Lower leg skin (tissue), 3 donors: ENCODE measurements around the gene SLC7A5.
"Not testable (repeated sequence)": the region's sequence is repeated elsewhere in the genome, so short reads cannot be mapped to it uniquely, and the experiment has no call there.

Source experiments
- POLR2A ChIP-seq, 2 donors: fragments of 450-650 bp; IDR thresholded peaks; one replicate each; pipeline ENCODE4 v1.6.1; 2016 to 2017; ENCODE audit warnings: antibody characterized with exemption in 2 of 2, mild to moderate bottlenecking in 1 of 2, moderate library complexity in 1 of 2
- TF ChIP-seq, protein P1 (sequence below), 3 donors: fragments of 450-650 bp; IDR thresholded peaks; one replicate each; pipeline ENCODE4 v1.5.1; 2016; ENCODE audit warnings: antibody characterized with exemption in 3 of 3, mild to moderate bottlenecking in 3 of 3, moderate library complexity in 2 of 3

DNA sequence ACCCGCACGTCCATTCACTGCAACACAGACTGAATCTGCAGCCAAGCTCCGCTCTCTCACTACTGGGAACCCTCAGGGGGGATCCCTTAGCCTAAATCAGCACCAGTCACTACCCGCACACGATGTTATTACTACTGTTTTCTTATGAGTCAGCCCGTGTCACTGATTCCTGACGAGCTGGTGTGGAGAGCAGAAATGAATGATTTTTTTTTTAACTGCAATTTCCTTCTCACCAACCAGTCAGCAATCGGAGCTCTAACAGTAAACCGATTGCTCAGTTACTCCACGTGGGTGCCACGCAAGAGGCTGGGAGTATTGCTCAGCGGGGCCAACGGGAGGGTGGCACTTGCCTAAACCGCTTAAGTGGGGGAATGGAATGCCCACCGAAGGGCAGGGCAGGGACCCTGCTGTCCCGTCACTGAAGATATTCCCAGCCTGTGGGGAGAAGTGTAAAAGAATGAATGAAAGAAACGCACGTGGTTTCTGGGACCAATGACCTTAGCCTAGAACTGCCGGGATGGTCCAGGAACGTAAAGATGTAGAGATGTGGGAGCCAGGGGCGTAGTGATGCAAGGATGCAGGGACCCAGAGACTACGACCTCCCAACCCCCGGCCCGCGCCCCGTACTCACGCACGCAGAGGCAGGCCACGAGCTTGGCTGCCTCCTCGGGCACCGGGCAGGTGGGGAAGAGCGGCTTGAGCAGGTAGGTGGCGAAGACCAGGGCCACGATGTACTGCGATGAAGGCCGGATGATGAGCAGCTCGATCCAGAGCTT, 865 bp downstream of the SLC7A5 start:
- TF ChIP-seq, protein P1, sequence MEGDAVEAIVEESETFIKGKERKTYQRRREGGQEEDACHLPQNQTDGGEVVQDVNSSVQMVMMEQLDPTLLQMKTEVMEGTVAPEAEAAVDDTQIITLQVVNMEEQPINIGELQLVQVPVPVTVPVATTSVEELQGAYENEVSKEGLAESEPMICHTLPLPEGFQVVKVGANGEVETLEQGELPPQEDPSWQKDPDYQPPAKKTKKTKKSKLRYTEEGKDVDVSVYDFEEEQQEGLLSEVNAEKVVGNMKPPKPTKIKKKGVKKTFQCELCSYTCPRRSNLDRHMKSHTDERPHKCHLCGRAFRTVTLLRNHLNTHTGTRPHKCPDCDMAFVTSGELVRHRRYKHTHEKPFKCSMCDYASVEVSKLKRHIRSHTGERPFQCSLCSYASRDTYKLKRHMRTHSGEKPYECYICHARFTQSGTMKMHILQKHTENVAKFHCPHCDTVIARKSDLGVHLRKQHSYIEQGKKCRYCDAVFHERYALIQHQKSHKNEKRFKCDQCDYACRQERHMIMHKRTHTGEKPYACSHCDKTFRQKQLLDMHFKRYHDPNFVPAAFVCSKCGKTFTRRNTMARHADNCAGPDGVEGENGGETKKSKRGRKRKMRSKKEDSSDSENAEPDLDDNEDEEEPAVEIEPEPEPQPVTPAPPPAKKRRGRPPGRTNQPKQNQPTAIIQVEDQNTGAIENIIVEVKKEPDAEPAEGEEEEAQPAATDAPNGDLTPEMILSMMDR (IDR thresholded peaks at IDR 0.05): not testable (repeated sequence)
- not testable (repeated sequence) for TF ChIP-seq POLR2A (IDR thresholded peaks at IDR 0.05)
